Measurements from ENCODE around the gene CFL2. TPM values are rescaled to one million over a fixed set of nuclear protein-coding genes. Genes with fewer than 3 reads are reported as not detected.

Gene CFL2
- total RNA-seq, 1 experiment from 2014 or later: 41.9 TPM

DNA sequence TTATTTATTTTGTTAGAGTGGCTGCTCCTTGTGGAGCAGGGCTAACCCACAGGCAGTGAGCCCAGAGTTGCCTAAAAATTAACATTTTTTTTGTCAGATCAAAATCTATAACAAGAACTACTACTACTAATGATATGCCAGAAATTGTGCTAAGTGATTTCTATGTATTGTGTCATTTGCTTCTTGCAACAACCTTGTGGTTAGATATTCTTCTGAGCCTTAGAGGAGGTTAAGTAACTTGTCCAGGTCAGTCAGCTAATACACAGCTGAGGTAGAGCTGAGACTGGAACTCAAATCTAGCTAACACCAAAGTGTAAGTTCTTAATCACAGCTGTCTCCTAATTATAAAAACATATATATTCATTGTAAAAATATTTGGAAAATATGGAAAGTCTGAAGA, 29.8 kb downstream of the CFL2 start:
- Mint-ChIP-seq H3K9me3 (ENCODE audit: unreplicated experiment) (no peaks in the 10 kb centered on the region), H3K4me1 (ENCODE audit: low read depth, unreplicated experiment) (peaks cover 6% of the 10 kb centered on the region), H3K36me3 (ENCODE audit: insufficient read depth, unreplicated experiment) (no peaks in the 10 kb centered on the region), H3K27me3 (ENCODE audit: insufficient read depth, unreplicated experiment) (no peaks in the 10 kb centered on the region), H3K4me3 (ENCODE audit: unreplicated experiment) (no peak overlapping the region), H3K27ac (ENCODE audit: unreplicated experiment) (no peak overlapping the region)
- no peak overlapping the region for H3K4me3 ChIP-seq (ENCODE audit: low read depth, low read length)
- no TSS peak for BruUV-seq (replicated peaks)
- no peaks in the 10 kb centered on the region for H3K27me3 ChIP-seq (replicated peaks; ENCODE audit: control insufficient read depth, insufficient read depth, low read length)
- no peak for DNase-seq
- TF ChIP-seq, protein P1, sequence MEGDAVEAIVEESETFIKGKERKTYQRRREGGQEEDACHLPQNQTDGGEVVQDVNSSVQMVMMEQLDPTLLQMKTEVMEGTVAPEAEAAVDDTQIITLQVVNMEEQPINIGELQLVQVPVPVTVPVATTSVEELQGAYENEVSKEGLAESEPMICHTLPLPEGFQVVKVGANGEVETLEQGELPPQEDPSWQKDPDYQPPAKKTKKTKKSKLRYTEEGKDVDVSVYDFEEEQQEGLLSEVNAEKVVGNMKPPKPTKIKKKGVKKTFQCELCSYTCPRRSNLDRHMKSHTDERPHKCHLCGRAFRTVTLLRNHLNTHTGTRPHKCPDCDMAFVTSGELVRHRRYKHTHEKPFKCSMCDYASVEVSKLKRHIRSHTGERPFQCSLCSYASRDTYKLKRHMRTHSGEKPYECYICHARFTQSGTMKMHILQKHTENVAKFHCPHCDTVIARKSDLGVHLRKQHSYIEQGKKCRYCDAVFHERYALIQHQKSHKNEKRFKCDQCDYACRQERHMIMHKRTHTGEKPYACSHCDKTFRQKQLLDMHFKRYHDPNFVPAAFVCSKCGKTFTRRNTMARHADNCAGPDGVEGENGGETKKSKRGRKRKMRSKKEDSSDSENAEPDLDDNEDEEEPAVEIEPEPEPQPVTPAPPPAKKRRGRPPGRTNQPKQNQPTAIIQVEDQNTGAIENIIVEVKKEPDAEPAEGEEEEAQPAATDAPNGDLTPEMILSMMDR (IDR thresholded peaks at IDR 0.05; ENCODE audit: insufficient read depth in 1 of 2, low read depth in 1 of 2, low read length in 1 of 2, severe bottlenecking in 1 of 2, unreplicated experiment in 1 of 2): no peak
- H3K36me3 ChIP-seq (ENCODE audit: control insufficient read depth, insufficient read depth, low read length): no peaks in the 10 kb centered on the region
- ChIA-PET CTCF (no interaction called here), POLR2A (no interaction called here)
- no peaks in the 10 kb centered on the region for H3K9me3 ChIP-seq
- H3K4me1 ChIP-seq: peaks cover 5% of the 10 kb centered on the region; the same call in 1 of the 2 replicates
- intact Hi-C loops (cut with micrococcal nuclease; ENCODE audit: unreplicated experiment): no loop called here

DNA sequence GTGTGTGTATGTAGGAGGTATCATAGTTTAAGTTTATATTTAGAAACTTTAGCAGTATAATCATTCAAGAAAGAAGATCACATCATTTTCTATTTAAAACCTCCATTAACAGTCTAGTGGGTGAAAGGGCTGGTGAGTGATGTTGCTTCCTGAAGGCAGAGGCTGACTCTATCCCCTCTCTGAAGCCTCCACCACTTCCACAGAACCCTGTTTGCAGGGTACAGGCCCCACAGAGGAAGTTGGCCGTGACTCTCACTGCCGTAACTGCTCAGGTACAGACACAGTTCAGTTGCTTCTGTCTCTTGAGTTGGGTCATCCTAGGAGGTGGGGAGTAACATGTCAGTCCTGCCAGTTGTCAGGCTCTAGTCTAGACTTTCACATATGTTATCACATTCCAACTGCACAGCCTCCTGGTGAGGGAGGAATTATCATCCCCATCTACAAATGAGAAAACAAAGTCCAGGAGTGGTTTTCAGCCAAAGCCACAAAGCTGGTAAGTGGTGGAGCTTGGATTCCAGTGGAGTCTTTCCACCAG, 31.5 kb downstream of the CFL2 start:
- Histone ChIP-seq H3K4me3 (ENCODE audit: low read depth, low read length) (no peak overlapping the region), H3K36me3 (ENCODE audit: control insufficient read depth, insufficient read depth, low read length) (no peaks in the 10 kb centered on the region), H3K4me1 (peaks cover 5% of the 10 kb centered on the region; the same call in 1 of the 2 replicates), H3K27me3 (replicated peaks; ENCODE audit: control insufficient read depth, insufficient read depth, low read length) (no peaks in the 10 kb centered on the region), H3K9me3 (no peaks in the 10 kb centered on the region)
- no peaks in the 10 kb centered on the region for H3K9me3 Mint-ChIP-seq (ENCODE audit: unreplicated experiment)
- H3K4me3 Mint-ChIP-seq (ENCODE audit: unreplicated experiment): no peak overlapping the region
- no peaks in the 10 kb centered on the region for H3K27me3 Mint-ChIP-seq (ENCODE audit: insufficient read depth, unreplicated experiment)
- no peaks in the 10 kb centered on the region for H3K36me3 Mint-ChIP-seq (ENCODE audit: insufficient read depth, unreplicated experiment)
- POLR2A ChIA-PET: no interaction called here
- CTCF ChIA-PET: no interaction called here
- peaks cover 5% of the 10 kb centered on the region for H3K4me1 Mint-ChIP-seq (ENCODE audit: low read depth, unreplicated experiment)
- TF ChIP-seq, protein P1 (IDR thresholded peaks at IDR 0.05; ENCODE audit: insufficient read depth in 1 of 2, low read depth in 1 of 2, low read length in 1 of 2, severe bottlenecking in 1 of 2, unreplicated experiment in 1 of 2): no peak
- BruUV-seq (replicated peaks): no TSS peak
- intact Hi-C loops (cut with micrococcal nuclease; ENCODE audit: unreplicated experiment): no loop called here
- no peak for DNase-seq
- no peak overlapping the region for H3K27ac Mint-ChIP-seq (ENCODE audit: unreplicated experiment)

DNA sequence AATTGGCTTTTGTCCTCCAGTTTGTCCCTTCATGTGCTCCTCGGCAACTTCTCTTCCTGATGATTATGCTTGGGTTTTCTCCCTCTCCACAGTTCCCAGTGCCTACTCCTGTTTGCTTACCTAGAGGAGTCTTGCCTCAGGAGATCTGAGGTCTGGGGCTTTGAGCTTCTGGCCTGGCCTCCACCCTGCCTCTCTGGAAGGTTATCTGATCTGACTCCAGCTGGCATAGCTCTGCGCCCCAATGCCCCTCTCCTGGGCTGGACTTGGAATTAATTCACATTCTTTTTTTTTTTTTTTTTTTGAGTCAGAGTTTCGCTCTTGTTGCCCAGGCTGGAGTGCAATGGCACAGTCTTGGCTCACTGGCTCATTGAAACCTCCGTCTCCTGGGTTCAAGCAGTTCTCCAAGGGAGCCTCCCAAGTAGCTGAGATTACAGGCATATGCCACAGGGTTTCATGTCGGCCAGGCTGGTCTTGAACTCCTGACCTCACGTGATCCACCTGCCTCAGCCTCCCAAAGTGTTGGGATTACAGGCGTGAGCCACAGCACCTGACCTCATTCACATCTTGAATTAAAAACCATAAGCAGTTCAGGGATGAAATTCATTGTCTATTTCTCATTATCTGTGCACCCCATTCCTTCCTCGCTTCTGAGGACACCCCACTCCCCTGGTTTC, 33.5 kb downstream of the CFL2 start:
- ChIA-PET CTCF (no interaction called here), POLR2A (no interaction called here)
- TF ChIP-seq, protein P1 (IDR thresholded peaks at IDR 0.05; ENCODE audit: insufficient read depth in 1 of 2, low read depth in 1 of 2, low read length in 1 of 2, severe bottlenecking in 1 of 2, unreplicated experiment in 1 of 2): no peak
- intact Hi-C loops (cut with micrococcal nuclease; ENCODE audit: unreplicated experiment): no loop called here
- no peaks in the 10 kb centered on the region for H3K36me3 Mint-ChIP-seq (ENCODE audit: insufficient read depth, unreplicated experiment)
- Histone ChIP-seq H3K4me3 (ENCODE audit: low read depth, low read length) (no peak overlapping the region), H3K27me3 (replicated peaks; ENCODE audit: control insufficient read depth, insufficient read depth, low read length) (no peaks in the 10 kb centered on the region), H3K9me3 (no peaks in the 10 kb centered on the region), H3K36me3 (ENCODE audit: control insufficient read depth, insufficient read depth, low read length) (no peaks in the 10 kb centered on the region), H3K4me1 (no peaks in the 10 kb centered on the region)
- no TSS peak for BruUV-seq (replicated peaks)
- H3K27ac Mint-ChIP-seq (ENCODE audit: unreplicated experiment): no peak overlapping the region
- no peak for DNase-seq
- H3K27me3 Mint-ChIP-seq (ENCODE audit: insufficient read depth, unreplicated experiment): no peaks in the 10 kb centered on the region
- H3K4me1 Mint-ChIP-seq (ENCODE audit: low read depth, unreplicated experiment): no peaks in the 10 kb centered on the region
- H3K9me3 Mint-ChIP-seq (ENCODE audit: unreplicated experiment): no peaks in the 10 kb centered on the region
- H3K4me3 Mint-ChIP-seq (ENCODE audit: unreplicated experiment): no peak overlapping the region

All from Caco-2 (cell line).